ENCODE results near the gene SENP6. TPM values are rescaled to one million over a fixed set of nuclear protein-coding genes. Genes with fewer than 3 reads are reported as not detected.

SENP6 gene
- polyA plus RNA-seq, 1 of the 3 experiments (the other 2 are of a cell fraction), result 16.2 TPM

GRCh38 chr6:75612434-75612833 is 10.8 kb downstream of the SENP6 start:
- Histone ChIP-seq H3K4me2 (no peak overlapping the region), H3F3A (replicated peaks; ENCODE audit: insufficient read depth) (peaks cover 8% of the 10 kb centered on the region), H3K9ac (no peak overlapping the region), H3K79me2 (ENCODE audit: insufficient read depth) (peaks cover 100% of the 10 kb centered on the region), H3K36me3 (replicated peaks in 1 of 2; ENCODE audit: control insufficient read depth in 1 of 2, insufficient read depth in 2 of 2, low read length in 1 of 2) (peaks cover 0 to 7% of the 10 kb centered on the region in 2 experiments), H2AFZ (ENCODE audit: low read depth) (no peak overlapping the region), H3K4me1 (ENCODE audit: control insufficient read depth in 1 of 2, insufficient read depth in 2 of 2, low read depth in 1 of 2, low read length in 1 of 2) (peaks cover 0 to 11% of the 10 kb centered on the region in 2 experiments; a peak in 2 of 4 replicates), H3K27ac (ENCODE audit: low read depth in 2 of 2, low read length in 1 of 2) (no peak overlapping the region), H4K20me1 (ENCODE audit: insufficient read depth) (peaks cover 99% of the 10 kb centered on the region), H3K9me2 (no peaks in the 10 kb centered on the region), H3K4me3 (ENCODE audit: low read depth in 2 of 2, low read length in 1 of 2) (no peak overlapping the region), H3K27me3 (ENCODE audit: insufficient read depth) (no peaks in the 10 kb centered on the region), H3K9me3 (no peaks in the 10 kb centered on the region)
- WGBS (ENCODE audit: low lambda C conversion rate), result 91% methylated on average over 3 of the region's 3 CpGs
- POLR2A ChIA-PET, result no interaction called here
- DNase-seq, result no peak
- CTCF ChIA-PET, result no interaction called here
- TF ChIP-seq EZH2phosphoT487 (IDR thresholded peaks at IDR 0.05; ENCODE audit: borderline replicate concordance, low read depth) (no peak), MAX (IDR thresholded peaks at IDR 0.05; ENCODE audit: low read depth) (no peak), RFX5 (IDR thresholded peaks at IDR 0.05; ENCODE audit: low read length) (no peak)

- Histone ChIP-seq H3K36me3 (replicated peaks in 1 of 2; ENCODE audit: control insufficient read depth in 1 of 2, insufficient read depth in 2 of 2, low read length in 1 of 2) (peaks cover 0 to 7% of the 10 kb centered on the region in 2 experiments), H3F3A (replicated peaks; ENCODE audit: insufficient read depth) (peaks cover 8% of the 10 kb centered on the region), H2AFZ (ENCODE audit: low read depth) (no peak overlapping the region), H3K79me2 (ENCODE audit: insufficient read depth) (peaks cover 100% of the 10 kb centered on the region), H4K20me1 (ENCODE audit: insufficient read depth) (peaks cover 99% of the 10 kb centered on the region), H3K27ac (ENCODE audit: low read depth in 2 of 2, low read length in 1 of 2) (no peak overlapping the region), H3K4me3 (ENCODE audit: low read depth in 2 of 2, low read length in 1 of 2) (no peak overlapping the region), H3K9me3 (no peaks in the 10 kb centered on the region), H3K9ac (no peak overlapping the region), H3K27me3 (ENCODE audit: insufficient read depth) (no peaks in the 10 kb centered on the region), H3K9me2 (no peaks in the 10 kb centered on the region), H3K4me1 (ENCODE audit: control insufficient read depth in 1 of 2, insufficient read depth in 2 of 2, low read depth in 1 of 2, low read length in 1 of 2) (peaks cover 0 to 11% of the 10 kb centered on the region in 2 experiments; a peak in 2 of 4 replicates), H3K4me2 (no peak overlapping the region)
- CTCF ChIA-PET, result no interaction called here
- DNase-seq, result no peak
- 76% methylated on average over 4 of the region's 4 CpGs for WGBS (ENCODE audit: low lambda C conversion rate)
- POLR2A ChIA-PET, result no interaction called here
- TF ChIP-seq NRF1 (IDR thresholded peaks at IDR 0.05; ENCODE audit: low read depth, low read length) (no peak), FOXJ3 (CRISPR knock-in tag; IDR thresholded peaks at IDR 0.05) (no peak), MEF2A (IDR thresholded peaks at IDR 0.05; ENCODE audit: borderline replicate concordance, low read depth) (no peak), TAF1 (IDR thresholded peaks at IDR 0.05; ENCODE audit: borderline replicate concordance, low read depth, low read length) (no peak), ELF1 (IDR thresholded peaks at IDR 0.05) (no peak), CHD2 (IDR thresholded peaks at IDR 0.05; ENCODE audit: low read length, partially characterized antibody) (no peak), RFX5 (IDR thresholded peaks at IDR 0.05; ENCODE audit: low read length) (no peak), USF1 (IDR thresholded peaks at IDR 0.05; ENCODE audit: borderline replicate concordance, low read depth) (no peak), USF2 (IDR thresholded peaks at IDR 0.05; ENCODE audit: borderline replicate concordance, low read depth, low read length) (no peak), RXRA (IDR thresholded peaks at IDR 0.05; ENCODE audit: borderline replicate concordance, low read depth) (no peak), ZBTB33 (IDR thresholded peaks at IDR 0.05; ENCODE audit: borderline replicate concordance, low read depth) (no peak), EP300 (IDR thresholded peaks at IDR 0.05; ENCODE audit: borderline replicate concordance in 1 of 2, low read depth in 1 of 2, low read length in 1 of 2) (no peak), REST (IDR thresholded peaks at IDR 0.05; ENCODE audit: low read depth, low read length) (no peak), SMC3 (IDR thresholded peaks at IDR 0.05; ENCODE audit: low read depth, low read length) (no peak), POLR2AphosphoS5 (IDR thresholded peaks at IDR 0.05; ENCODE audit: low read depth, low read length) (no peak), FOXM1 (IDR thresholded peaks at IDR 0.05; ENCODE audit: low read depth) (no peak), PBX3 (IDR thresholded peaks at IDR 0.05) (no peak), GABPA (IDR thresholded peaks at IDR 0.05; ENCODE audit: low read depth) (no peak)
Measured at GRCh38 chr6:75613056-75613501, 11.4 kb downstream of the SENP6 start.

Data from SK-N-SH (cell line).